ENCODE measurements around the gene CCDC134.

CCDC134 gene

GRCh38 chr22:41762980-41763779 is 37.3 kb upstream of the CCDC134 start:
- Mint-ChIP-seq H3K27ac (no peak overlapping the region), H3K9me3 (no peaks in the 10 kb centered on the region), H3K27me3 (ENCODE audit: low read depth) (no peaks in the 10 kb centered on the region), H3K4me1 (no peaks in the 10 kb centered on the region), H3K36me3 (ENCODE audit: low read depth) (no peaks in the 10 kb centered on the region), H3K4me3 (no peak overlapping the region)
- peak in 1 of 3 experiments; percentile 45 for TF ChIP-seq CTCF (IDR thresholded peaks at IDR 0.05; ENCODE audit: unreplicated experiment in 3 of 3)

GRCh38 chr22:41766476-41766875 is 34.0 kb upstream of the CCDC134 start:
- TF ChIP-seq CTCF (IDR thresholded peaks at IDR 0.05; ENCODE audit: unreplicated experiment in 3 of 3): no peak
- peak overlapping the region in 1 of 3 experiments; percentile 5 for H3K27ac Mint-ChIP-seq
- no peak overlapping the region for H3K4me3 Mint-ChIP-seq
- no peaks in the 10 kb centered on the region for H3K9me3 Mint-ChIP-seq
- no peaks in the 10 kb centered on the region for H3K36me3 Mint-ChIP-seq (ENCODE audit: low read depth)
- H3K27me3 Mint-ChIP-seq (ENCODE audit: low read depth): no peaks in the 10 kb centered on the region
- H3K4me1 Mint-ChIP-seq: no peaks in the 10 kb centered on the region

GRCh38 chr22:41768430-41768829 is 32.0 kb upstream of the CCDC134 start:
- H3K27ac Mint-ChIP-seq: no peak overlapping the region
- H3K4me1 Mint-ChIP-seq: no peaks in the 10 kb centered on the region
- no peaks in the 10 kb centered on the region for H3K36me3 Mint-ChIP-seq (ENCODE audit: low read depth)
- H3K27me3 Mint-ChIP-seq (ENCODE audit: low read depth): no peaks in the 10 kb centered on the region
- H3K4me3 Mint-ChIP-seq: no peak overlapping the region
- TF ChIP-seq CTCF (IDR thresholded peaks at IDR 0.05; ENCODE audit: unreplicated experiment in 3 of 3): no peak
- no peaks in the 10 kb centered on the region for H3K9me3 Mint-ChIP-seq

GRCh38 chr22:41770715-41771468 is 29.6 kb upstream of the CCDC134 start:
- H3K4me1 Mint-ChIP-seq: no peaks in the 10 kb centered on the region
- H3K4me3 Mint-ChIP-seq: no peak overlapping the region
- H3K36me3 Mint-ChIP-seq (ENCODE audit: low read depth): no peaks in the 10 kb centered on the region
- no peak overlapping the region for H3K27ac Mint-ChIP-seq
- H3K27me3 Mint-ChIP-seq (ENCODE audit: low read depth): no peaks in the 10 kb centered on the region
- no peaks in the 10 kb centered on the region for H3K9me3 Mint-ChIP-seq
- no peak for TF ChIP-seq CTCF (IDR thresholded peaks at IDR 0.05; ENCODE audit: unreplicated experiment in 3 of 3)

GRCh38 chr22:41772198-41772597 is 28.3 kb upstream of the CCDC134 start:
- Mint-ChIP-seq H3K27ac (no peak overlapping the region), H3K4me1 (no peaks in the 10 kb centered on the region), H3K9me3 (no peaks in the 10 kb centered on the region), H3K36me3 (ENCODE audit: low read depth) (no peaks in the 10 kb centered on the region), H3K4me3 (no peak overlapping the region), H3K27me3 (ENCODE audit: low read depth) (peaks cover under 1% of the 10 kb centered on the region)
- no peak for TF ChIP-seq CTCF (IDR thresholded peaks at IDR 0.05; ENCODE audit: unreplicated experiment in 3 of 3)
